LoVo (cell line): ENCODE measurements around the gene PBX4.
A peak's percentile ranks its signal among the peaks of the same experiment; 100 is the strongest.

Source experiments
- DNase-seq: peaks from one replicate; pipeline ENCODE4 v3.0.0-alpha.2; 2016; ENCODE audit warnings: low spot score

PBX4 gene

GRCh38 chr19:19540064-19540714 lies 78.3 kb downstream of the PBX4 start:
- no peak for DNase-seq

- no peak for DNase-seq
Measured at GRCh38 chr19:19539698-19540063, 78.8 kb downstream of the PBX4 start.

- no peak for DNase-seq
Measured at GRCh38 chr19:19538785-19539166, 79.7 kb downstream of the PBX4 start.

GRCh38 chr19:19538061-19538784 lies 80.3 kb downstream of the PBX4 start, which contains the start of gene CILP2:
TSS of gene CILP2 (plus strand) at chr19:19538265. CDS start at chr19:19538350, 85 bp downstream.
- DNase-seq, result no peak

GRCh38 chr19:19537075-19538048 lies 81.1 kb downstream of the PBX4 start:
- DNase-seq, result no peak

GRCh38 chr19:19535311-19536191 lies 82.9 kb downstream of the PBX4 start:
- no peak for DNase-seq

- DNase-seq, result no peak
Measured at GRCh38 chr19:19534556-19535265, 83.8 kb downstream of the PBX4 start.

GRCh38 chr19:19533841-19534240 lies 84.6 kb downstream of the PBX4 start:
- no peak for DNase-seq

GRCh38 chr19:19532806-19533701 lies 85.4 kb downstream of the PBX4 start:
- no peak for DNase-seq

- DNase-seq, result peak; percentile 58
Measured at GRCh38 chr19:19531951-19532805, 86.3 kb downstream of the PBX4 start.

- DNase-seq, result no peak
Measured at GRCh38 chr19:19530889-19531288, 87.6 kb downstream of the PBX4 start.

- no peak for DNase-seq
Measured at GRCh38 chr19:19530423-19530804, 88.1 kb downstream of the PBX4 start.

- no peak for DNase-seq
Measured at GRCh38 chr19:19529783-19530422, 88.6 kb downstream of the PBX4 start.

- DNase-seq, result no peak
Measured at GRCh38 chr19:19528721-19529490, 89.6 kb downstream of the PBX4 start, which contains the start of gene YJEFN3. TSS of gene YJEFN3 (plus strand) at chr19:19528911. CDS start at chr19:19528933, 22 bp downstream.

- no peak for DNase-seq
Measured at GRCh38 chr19:19527674-19528625, 90.5 kb downstream of the PBX4 start.

- DNase-seq, result no peak
Measured at GRCh38 chr19:19527371-19527656, 91.2 kb downstream of the PBX4 start.
